Posterior cingulate gyrus (tissue), 11 donors: Measurements from ENCODE around the gene CHST8.

Experiments used
- DNase-seq, 10 donors: peaks; one replicate each; pipeline versions ENCODE4 v3.0.0 to v3.0.0-alpha.2; 2020 to 2021; ENCODE audit warnings: mixed read lengths in 3 of 10
- intact Hi-C: fragments of 100-400 bp; cut with DNase I; formaldehyde crosslinking; loops from one replicate; pipeline ENCODE4 v1.15.1; 2023

CHST8 gene

DNA sequence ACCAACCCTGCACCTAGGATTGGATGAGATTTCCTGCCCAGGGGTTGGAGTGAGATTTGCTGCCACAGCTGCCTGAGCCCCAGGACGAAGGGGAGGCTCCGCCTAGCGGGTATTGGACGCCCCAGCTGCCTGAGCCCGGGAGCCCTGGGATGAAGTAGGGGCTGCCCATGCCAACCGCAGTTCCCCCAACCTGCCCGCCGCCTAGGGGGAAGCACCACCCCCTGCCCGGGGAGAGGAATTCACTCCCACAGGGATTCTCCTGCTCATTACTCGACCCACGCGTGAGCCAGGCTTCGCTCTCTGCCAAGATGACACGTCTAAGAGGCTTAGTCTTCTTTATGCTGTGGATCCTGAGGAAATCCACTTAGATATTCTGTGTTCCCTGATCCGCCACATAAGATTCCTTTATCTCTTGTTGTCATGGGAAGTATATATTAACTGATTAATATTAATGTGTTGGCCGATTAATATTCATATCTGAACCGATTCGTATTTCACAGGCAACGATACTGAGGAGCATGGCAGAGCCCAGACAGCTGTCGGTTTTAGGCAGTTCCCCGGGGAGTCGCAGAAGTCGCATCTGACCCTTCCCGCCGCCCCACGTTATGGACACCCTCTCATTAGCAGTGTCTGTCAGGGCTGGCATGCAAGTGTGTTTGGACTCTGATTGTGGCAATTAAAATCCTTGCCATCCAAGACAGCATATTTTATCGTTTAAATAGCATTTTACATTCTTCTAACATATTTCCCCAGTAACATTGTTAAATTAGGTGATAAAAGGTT is 130.5 kb downstream of the CHST8 start:
- intact Hi-C loops: no loop called here

GRCh38 chr19:33752945-33753344 is 131.2 kb downstream of the CHST8 start:
- DNase-seq: peak in 1 of 10 donors; percentile 55
- intact Hi-C loops: no loop called here

More for the DNA sequence above, 130.5 kb downstream of the CHST8 start:
- DNase-seq: peak in 1 of 10 donors; percentile 82

DNA sequence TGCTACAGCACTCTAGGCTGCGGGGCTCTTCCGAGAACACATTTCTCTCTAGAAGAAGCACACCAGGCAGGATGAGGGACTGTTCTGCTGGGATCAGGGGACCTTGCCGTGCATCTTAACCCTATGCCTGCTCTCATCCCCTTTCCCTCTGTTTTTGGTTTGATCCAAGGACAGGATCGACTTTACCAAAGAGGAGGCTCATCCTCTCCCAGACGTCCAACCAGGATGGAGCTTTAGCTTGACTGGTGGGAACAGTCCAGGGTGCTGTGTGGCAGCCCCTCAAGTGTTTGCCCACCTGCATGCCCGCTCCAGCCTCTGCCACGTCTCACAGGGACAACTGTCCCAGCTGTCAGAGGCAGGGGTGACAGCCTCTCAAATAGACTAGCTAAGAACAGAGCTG is 132.6 kb downstream of the CHST8 start:
- intact Hi-C loops: no loop called here
- peak in 1 of 10 donors; percentile 52 for DNase-seq

- DNase-seq: peak in 1 of 10 donors; percentile 34
- intact Hi-C loops: no loop called here
Observed at GRCh38 chr19:33755099-33756035, 133.6 kb downstream of the CHST8 start.

DNA sequence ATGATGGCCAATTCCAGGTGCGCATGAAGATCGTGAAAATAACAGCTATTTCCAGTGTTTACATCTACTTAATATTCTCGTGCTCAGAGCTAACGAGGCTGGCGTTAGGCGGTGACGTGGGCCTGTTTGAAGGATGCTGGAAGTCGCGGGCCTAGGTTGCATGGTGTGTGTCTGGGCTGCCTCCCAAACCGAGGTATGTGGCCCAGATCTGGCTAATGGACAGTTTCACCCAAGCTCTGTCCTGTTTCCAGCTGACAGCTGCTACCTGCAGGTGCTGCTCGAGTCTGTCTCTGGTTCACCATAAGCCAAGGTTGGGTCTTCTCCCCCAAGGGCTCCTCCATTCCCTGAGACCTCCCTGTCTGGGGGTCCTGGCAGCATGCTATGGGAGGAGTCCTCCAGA is 134.4 kb downstream of the CHST8 start:
- intact Hi-C loops: no loop called here
- peak in 1 of 10 donors; percentile 53 for DNase-seq

DNA sequence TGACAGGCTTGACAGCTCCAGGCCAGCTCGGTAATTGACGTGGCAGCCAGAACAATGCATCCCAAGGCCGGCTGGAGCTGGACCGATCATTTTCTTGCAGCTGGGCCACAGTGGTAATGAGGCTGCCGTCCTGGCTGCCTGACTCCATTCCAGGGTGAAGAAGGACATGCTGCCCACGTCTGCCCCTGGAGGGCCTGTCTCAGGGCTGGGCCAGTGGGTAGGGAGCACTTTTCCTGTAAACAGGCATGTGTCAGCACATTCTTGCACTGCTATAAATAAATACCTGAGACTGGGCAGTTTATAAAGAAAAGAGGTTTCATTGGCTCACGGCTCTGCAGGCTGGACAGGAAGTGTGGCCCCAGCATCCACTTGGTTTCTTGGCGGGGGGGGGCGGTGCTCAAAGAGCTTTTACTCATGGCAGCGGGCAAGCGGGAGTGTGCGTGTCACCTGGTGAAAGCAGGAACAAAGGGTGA is 136.8 kb downstream of the CHST8 start:
- DNase-seq: peak in 1 of 10 donors; percentile 81
- intact Hi-C loops: no loop called here

DNA sequence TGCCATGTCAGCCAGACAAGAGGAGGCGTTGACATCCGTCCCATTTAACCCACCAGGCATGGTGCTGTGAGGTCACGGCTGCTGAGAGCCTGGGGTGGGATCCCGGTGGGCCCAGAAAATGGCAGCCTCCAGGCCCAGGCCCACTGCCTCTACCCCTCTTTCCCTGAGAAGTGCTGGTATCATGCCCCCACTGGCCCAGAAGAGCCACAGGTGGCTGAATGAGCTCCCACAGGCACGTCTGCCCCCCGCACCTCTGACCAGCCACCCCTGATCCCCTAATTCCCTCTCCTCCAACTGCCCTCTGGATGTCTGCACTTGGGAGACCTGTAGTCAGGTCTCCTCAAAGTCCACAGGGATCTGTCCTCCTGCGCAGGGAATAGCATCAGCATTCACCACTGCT is 137.6 kb downstream of the CHST8 start:
- intact Hi-C loops: no loop called here
- DNase-seq: peak in 1 of 10 donors; percentile 45

GRCh38 chr19:33763633-33764371 is 142.0 kb downstream of the CHST8 start:
- peak in 7 of 10 donors; percentile 28 to 91 (median 58) for DNase-seq
- intact Hi-C loops: no loop called here

- intact Hi-C loops: no loop called here
- DNase-seq: peak in 1 of 10 donors; percentile 81
Observed at GRCh38 chr19:33766623-33767022, 144.9 kb downstream of the CHST8 start.

DNA sequence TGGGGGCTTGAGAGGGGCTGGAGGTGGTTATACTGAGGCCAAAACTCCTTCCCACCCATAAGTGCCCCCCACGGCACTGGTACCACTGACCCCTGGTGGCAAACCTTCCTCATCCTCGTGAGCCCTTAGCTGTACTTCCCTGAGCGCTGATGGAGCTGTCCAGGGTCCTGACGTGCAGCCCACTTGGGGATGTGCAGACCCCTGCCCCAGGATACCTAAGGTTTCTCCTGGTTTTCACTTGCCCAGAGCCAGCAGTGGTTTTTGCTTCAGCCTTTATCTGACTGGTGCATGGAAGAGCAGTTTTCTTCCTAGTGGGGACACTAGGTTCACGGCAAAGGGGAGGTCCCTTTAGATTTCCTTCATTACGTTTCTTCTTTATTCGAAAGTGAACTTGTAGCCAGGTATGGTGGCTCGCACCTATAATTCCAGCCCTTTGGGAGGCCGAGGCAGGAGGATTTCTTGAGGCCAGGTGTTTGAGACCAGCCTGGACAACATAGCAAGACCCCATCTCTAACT is 146.2 kb downstream of the CHST8 start:
- no peak for DNase-seq
- intact Hi-C loops: no loop called here

GRCh38 chr19:33769208-33769607 is 147.5 kb downstream of the CHST8 start:
- DNase-seq: peak in 1 of 10 donors; percentile 35
- intact Hi-C loops: no loop called here

- DNase-seq: peak in 2 of 10 donors; percentile 35 to 82
Observed at GRCh38 chr19:33770107-33770506, 148.4 kb downstream of the CHST8 start.

DNA sequence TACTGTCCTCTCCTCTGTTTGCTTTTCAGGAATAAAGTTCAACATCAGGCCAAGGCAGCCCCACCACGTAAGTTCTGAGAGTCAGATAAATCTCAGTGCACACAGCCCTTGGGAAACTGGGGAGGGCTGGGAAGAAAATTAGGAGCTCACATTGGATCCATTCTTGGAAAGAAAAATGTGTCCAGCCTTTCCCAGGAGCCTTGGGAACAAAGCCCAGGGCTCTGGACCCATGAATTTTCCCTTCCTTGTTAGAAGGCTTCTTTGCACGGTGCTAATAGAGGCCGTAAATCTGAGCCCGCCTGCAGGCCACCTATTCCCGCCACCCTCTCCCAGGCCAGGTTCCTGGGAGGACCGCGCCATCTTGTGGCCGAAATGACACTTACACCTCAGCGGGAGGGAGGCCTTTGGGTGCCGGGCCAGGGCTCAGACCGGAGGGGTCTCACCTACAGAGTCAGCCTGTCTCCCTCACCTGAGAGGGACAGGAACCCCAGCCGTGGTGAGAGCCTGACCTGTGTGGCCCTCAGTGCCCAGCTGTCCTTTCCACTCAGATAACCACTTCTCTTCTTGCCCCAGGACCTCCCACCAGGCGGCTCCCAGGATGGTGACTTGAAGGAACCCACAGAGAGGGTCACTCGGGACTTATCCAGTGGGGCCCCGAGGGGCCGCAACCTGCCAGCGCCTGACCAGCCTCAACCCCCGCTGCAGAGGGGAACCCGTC is 149.8 kb downstream of the CHST8 start:
- peak; percentile 47 to 96 (median 80) for DNase-seq
- intact Hi-C loops: loop anchor here (1.0 to 10.0 kb wide), 5 partner anchors 50 to 943 kb away; no protein-coding TSS in a partner anchor

More at GRCh38 chr19:33770107-33770506, 148.4 kb downstream of the CHST8 start:
- intact Hi-C loops: loop anchor here (5.0 to 10.0 kb wide), 3 partner anchors 353 to 945 kb away; no protein-coding TSS in a partner anchor

DNA sequence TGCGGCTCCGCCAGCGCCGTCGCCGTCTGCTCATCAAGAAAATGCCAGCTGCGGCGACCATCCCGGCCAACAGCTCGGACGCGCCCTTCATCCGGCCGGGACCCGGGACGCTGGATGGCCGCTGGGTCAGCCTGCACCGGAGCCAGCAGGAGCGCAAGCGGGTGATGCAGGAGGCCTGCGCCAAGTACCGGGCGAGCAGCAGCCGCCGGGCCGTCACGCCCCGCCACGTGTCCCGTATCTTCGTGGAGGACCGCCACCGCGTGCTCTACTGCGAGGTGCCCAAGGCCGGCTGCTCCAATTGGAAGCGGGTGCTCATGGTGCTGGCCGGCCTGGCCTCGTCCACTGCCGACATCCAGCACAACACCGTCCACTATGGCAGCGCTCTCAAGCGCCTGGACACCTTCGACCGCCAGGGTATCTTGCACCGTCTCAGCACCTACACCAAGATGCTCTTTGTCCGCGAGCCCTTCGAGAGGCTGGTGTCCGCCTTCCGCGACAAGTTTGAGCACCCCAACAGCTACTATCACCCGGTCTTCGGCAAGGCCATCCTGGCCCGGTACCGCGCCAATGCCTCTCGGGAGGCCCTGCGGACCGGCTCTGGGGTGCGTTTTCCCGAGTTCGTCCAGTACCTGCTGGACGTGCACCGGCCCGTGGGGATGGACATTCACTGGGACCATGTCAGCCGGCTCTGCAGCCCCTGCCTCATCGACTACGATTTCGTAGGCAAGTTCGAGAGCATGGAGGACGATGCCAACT is 150.5 kb downstream of the CHST8 start:
- peak in 2 of 10 donors; percentile 72 to 84 for DNase-seq
- intact Hi-C loops: loop anchor here (5.0 to 10.0 kb wide), 3 partner anchors 355 to 943 kb away; no protein-coding TSS in a partner anchor

DNA sequence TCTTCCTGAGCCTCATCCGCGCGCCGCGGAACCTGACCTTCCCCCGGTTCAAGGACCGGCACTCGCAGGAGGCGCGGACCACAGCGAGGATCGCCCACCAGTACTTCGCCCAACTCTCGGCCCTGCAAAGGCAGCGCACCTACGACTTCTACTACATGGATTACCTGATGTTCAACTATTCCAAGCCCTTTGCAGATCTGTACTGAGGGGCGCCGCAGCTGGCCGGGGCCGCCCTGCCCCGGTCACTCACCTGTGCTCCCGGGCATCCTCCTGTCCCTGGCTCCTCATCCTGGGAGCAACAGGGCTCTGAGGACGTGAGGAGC is 151.1 kb downstream of the CHST8 start:
- DNase-seq: peak in 1 of 10 donors; percentile 85
- intact Hi-C loops: loop anchor here (5.0 to 10.0 kb wide), 3 partner anchors 356 to 942 kb away; no protein-coding TSS in a partner anchor

GRCh38 chr19:33773704-33774624 is 152.2 kb downstream of the CHST8 start:
- peak in 2 of 10 donors; percentile 65 to 82 for DNase-seq
- intact Hi-C loops: loop anchor here (5.0 to 10.0 kb wide), 3 partner anchors 357 to 941 kb away; no protein-coding TSS in a partner anchor

GRCh38 chr19:33774751-33775150 is 153.0 kb downstream of the CHST8 start:
- intact Hi-C loops: loop anchor here (5.0 to 10.0 kb wide), 4 partner anchors 223 to 940 kb away; no protein-coding TSS in a partner anchor

More at GRCh38 chr19:33774751-33775150, 153.0 kb downstream of the CHST8 start:
- peak in 3 of 10 donors; percentile 27 to 69 (median 57) for DNase-seq
